Ishikawa (cell line): Measurements from ENCODE around the gene TFF1.
A peak's percentile ranks its signal among the peaks of the same experiment; 100 is the strongest.

ENCODE experiments used
- CEBPB ChIP-seq: IDR thresholded peaks from 2 replicates; pipeline ENCODE4 v1.6.1; 2012
- CREB1 ChIP-seq: IDR thresholded peaks from 2 replicates; pipeline ENCODE4 v1.6.1; 2012; ENCODE audit warnings: low read depth
- EGR1 ChIP-seq: IDR thresholded peaks from 2 replicates; pipeline ENCODE4 v1.6.1; 2012
- EP300 ChIP-seq: IDR thresholded peaks from 2 replicates; pipeline ENCODE4 v1.6.1; 2012; ENCODE audit warnings: borderline replicate concordance
- FOXM1 ChIP-seq: IDR thresholded peaks from 2 replicates; pipeline ENCODE4 v1.6.1; 2012; ENCODE audit warnings: low read depth, borderline replicate concordance
- MAX ChIP-seq: IDR thresholded peaks from 2 replicates; pipeline ENCODE4 v1.6.1; 2012
- NFIC ChIP-seq: IDR thresholded peaks from 2 replicates; pipeline ENCODE4 v1.6.1; 2012
- RAD21 ChIP-seq: IDR thresholded peaks from 2 replicates; pipeline ENCODE4 v1.6.1; 2012; ENCODE audit warnings: low read depth
- REST ChIP-seq: IDR thresholded peaks from 2 replicates; pipeline ENCODE4 v1.6.1; 2012; ENCODE audit warnings: low read depth, mild to moderate bottlenecking
- TAF1 ChIP-seq: IDR thresholded peaks from 2 replicates; pipeline ENCODE4 v1.6.1; 2012; ENCODE audit warnings: low read depth, mild to moderate bottlenecking
- TCF12 ChIP-seq: IDR thresholded peaks from 2 replicates; pipeline ENCODE4 v1.6.1; 2012; ENCODE audit warnings: low read depth
- TEAD4 ChIP-seq: IDR thresholded peaks from 2 replicates; pipeline ENCODE4 v1.6.1; 2012
- USF1 ChIP-seq: IDR thresholded peaks from 2 replicates; pipeline ENCODE4 v1.6.1; 2012
- YY1 ChIP-seq: IDR thresholded peaks from 2 replicates; pipeline ENCODE4 v1.6.1; 2012; ENCODE audit warnings: low read depth
- ZBTB7A ChIP-seq: IDR thresholded peaks from 2 replicates; pipeline ENCODE4 v1.6.1; 2012; ENCODE audit warnings: low read depth

Gene TFF1

GRCh38 chr21:42414066-42414465 lies 47.7 kb upstream of the TFF1 start:
- TF ChIP-seq ZBTB7A, result no peak
- no peak for TF ChIP-seq TCF12

- TF ChIP-seq EGR1 (no peak), YY1 (no peak), CEBPB (no peak), NFIC (no peak), RAD21 (no peak), MAX (no peak), ZBTB7A (no peak), USF1 (no peak), TEAD4 (no peak), EP300 (no peak), CREB1 (no peak), REST (no peak), FOXM1 (no peak), TCF12 (no peak), TAF1 (no peak)
These were observed 47.2 kb upstream of the TFF1 start for GRCh38 chr21:42413500-42413899.

GRCh38 chr21:42413093-42413492 lies 46.8 kb upstream of the TFF1 start:
- no peak for TF ChIP-seq TAF1
- no peak for TF ChIP-seq NFIC
- TF ChIP-seq TEAD4, result no peak
- TF ChIP-seq TCF12, result no peak
- TF ChIP-seq FOXM1, result no peak
- TF ChIP-seq YY1, result no peak
- no peak for TF ChIP-seq USF1
- TF ChIP-seq ZBTB7A, result no peak
- no peak for TF ChIP-seq CREB1
- no peak for TF ChIP-seq EP300

- no peak for TF ChIP-seq EGR1
- TF ChIP-seq ZBTB7A, result no peak
These were observed 46.2 kb upstream of the TFF1 start for GRCh38 chr21:42412636-42412933.

GRCh38 chr21:42411891-42412635 lies 45.7 kb upstream of the TFF1 start:
- no peak for TF ChIP-seq RAD21
- no peak for TF ChIP-seq CEBPB
- no peak for TF ChIP-seq NFIC
- no peak for TF ChIP-seq TEAD4
- no peak for TF ChIP-seq TAF1
- no peak for TF ChIP-seq FOXM1
- TF ChIP-seq EP300, result no peak
- TF ChIP-seq YY1, result no peak
- no peak for TF ChIP-seq ZBTB7A
- TF ChIP-seq TCF12, result no peak
- no peak for TF ChIP-seq REST
- TF ChIP-seq EGR1, result no peak
- no peak for TF ChIP-seq USF1
- TF ChIP-seq MAX, result no peak

GRCh38 chr21:42411197-42411869 lies 45.0 kb upstream of the TFF1 start:
- TF ChIP-seq CEBPB (no peak), RAD21 (peak; percentile 15; the same call in 1 of the 2 replicates)
